ENCODE measurements around the gene ARMC7.
"Not testable (repeated sequence)": the region's sequence is repeated elsewhere in the genome, so short reads cannot be mapped to it uniquely, and the experiment has no call there.

The ARMC7 gene

GRCh38 chr17:75102385-75102821, 7.4 kb upstream of the ARMC7 start:
- DNase-seq: no peak

GRCh38 chr17:75103601-75104554, 5.9 kb upstream of the ARMC7 start:
- DNase-seq: no peak

- peak in 1 of 6 experiments; percentile 8 for DNase-seq
Measured at GRCh38 chr17:75105126-75106080, 4.4 kb upstream of the ARMC7 start.

GRCh38 chr17:75108193-75108592, 1.6 kb upstream of the ARMC7 start:
- DNase-seq: no peak

GRCh38 chr17:75109046-75109406, 743 bp upstream of the ARMC7 start:
- peak in 2 of 6 experiments; percentile 21 to 22 for DNase-seq

GRCh38 chr17:75110234-75110937, 617 bp downstream of the ARMC7 start:
- peak in 2 of 6 experiments; percentile 21 to 40 for DNase-seq

GRCh38 chr17:75111777-75112335, 2.1 kb downstream of the ARMC7 start:
- no peak for DNase-seq

- DNase-seq: peak; percentile 72 to 94 (median 86)
Measured at GRCh38 chr17:75113798-75114551, 4.2 kb downstream of the ARMC7 start.

GRCh38 chr17:75114552-75115314, 5.0 kb downstream of the ARMC7 start:
- no peak for DNase-seq

- no peak for DNase-seq
Measured at GRCh38 chr17:75115555-75115954, 5.8 kb downstream of the ARMC7 start.

GRCh38 chr17:75116737-75117136, 7.0 kb downstream of the ARMC7 start:
- DNase-seq: no peak

GRCh38 chr17:75118307-75118706, 8.5 kb downstream of the ARMC7 start:
- no peak for DNase-seq

- peak in 1 of 6 experiments; percentile 12 for DNase-seq
Measured at GRCh38 chr17:75124041-75124818, 14.5 kb downstream of the ARMC7 start.

GRCh38 chr17:75124819-75125162, 15.0 kb downstream of the ARMC7 start:
- no peak for DNase-seq

- DNase-seq: no peak
Measured at GRCh38 chr17:75125984-75126383, 16.2 kb downstream of the ARMC7 start.

- no peak for DNase-seq
Measured at GRCh38 chr17:75126954-75127353, 17.2 kb downstream of the ARMC7 start.

GRCh38 chr17:75127936-75128335, 18.2 kb downstream of the ARMC7 start:
- DNase-seq: not testable (repeated sequence)

GRCh38 chr17:75128694-75129505, 19.1 kb downstream of the ARMC7 start:
- no peak for DNase-seq

GRCh38 chr17:75129576-75129975, 19.8 kb downstream of the ARMC7 start:
- no peak for DNase-seq
